Measurements from ENCODE around the gene GORAB. TPM values are rescaled to one million over a fixed set of nuclear protein-coding genes. Genes with fewer than 3 reads are reported as not detected.

The GORAB gene
- total and polyA plus RNA-seq, 10 of the 15 experiments (the other 5 are each of a cell fraction or from before 2014, with no cell fraction given) = 5.5 to 38.6 (median 10.3) TPM

DNA sequence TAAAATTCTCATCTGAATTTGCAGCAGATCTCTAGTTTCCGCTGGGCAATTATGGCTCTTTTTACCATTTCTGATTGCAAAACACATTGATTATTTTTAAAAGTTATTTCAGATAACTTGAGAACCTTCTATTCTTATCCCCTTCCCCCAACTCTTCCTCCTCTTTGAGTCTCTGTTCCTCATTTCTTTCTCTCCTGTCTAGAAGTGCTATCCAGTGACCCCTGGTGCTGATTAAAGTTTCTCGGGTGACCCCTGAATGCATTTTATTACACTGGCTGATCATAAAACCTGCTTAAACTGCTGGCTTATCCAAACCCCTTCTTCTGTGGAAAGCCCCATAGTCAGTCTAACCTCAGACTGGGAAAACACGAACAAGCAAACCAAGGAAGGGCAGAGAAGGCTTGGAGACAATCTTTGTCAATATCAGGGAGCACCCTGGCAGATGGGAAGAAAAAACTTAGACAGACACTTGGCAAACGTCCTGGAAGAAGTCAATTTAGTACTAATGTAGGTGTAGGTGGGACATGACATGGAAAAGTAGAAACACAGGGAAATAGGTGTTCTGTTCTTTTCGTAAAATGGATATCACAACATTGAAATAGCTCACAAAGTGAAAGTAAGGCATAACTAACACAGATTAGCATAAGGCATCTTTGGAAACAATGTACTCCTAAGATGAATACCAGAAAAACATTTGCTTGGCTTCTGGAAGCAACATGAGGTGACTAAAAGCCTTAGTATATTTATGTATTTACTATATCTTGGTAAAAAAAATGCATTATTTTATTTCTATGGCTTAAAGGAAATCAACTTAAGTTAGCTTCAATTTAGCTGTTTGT, 61.4 kb downstream of the GORAB start (continued):
- TF ChIP-seq, protein P1, sequence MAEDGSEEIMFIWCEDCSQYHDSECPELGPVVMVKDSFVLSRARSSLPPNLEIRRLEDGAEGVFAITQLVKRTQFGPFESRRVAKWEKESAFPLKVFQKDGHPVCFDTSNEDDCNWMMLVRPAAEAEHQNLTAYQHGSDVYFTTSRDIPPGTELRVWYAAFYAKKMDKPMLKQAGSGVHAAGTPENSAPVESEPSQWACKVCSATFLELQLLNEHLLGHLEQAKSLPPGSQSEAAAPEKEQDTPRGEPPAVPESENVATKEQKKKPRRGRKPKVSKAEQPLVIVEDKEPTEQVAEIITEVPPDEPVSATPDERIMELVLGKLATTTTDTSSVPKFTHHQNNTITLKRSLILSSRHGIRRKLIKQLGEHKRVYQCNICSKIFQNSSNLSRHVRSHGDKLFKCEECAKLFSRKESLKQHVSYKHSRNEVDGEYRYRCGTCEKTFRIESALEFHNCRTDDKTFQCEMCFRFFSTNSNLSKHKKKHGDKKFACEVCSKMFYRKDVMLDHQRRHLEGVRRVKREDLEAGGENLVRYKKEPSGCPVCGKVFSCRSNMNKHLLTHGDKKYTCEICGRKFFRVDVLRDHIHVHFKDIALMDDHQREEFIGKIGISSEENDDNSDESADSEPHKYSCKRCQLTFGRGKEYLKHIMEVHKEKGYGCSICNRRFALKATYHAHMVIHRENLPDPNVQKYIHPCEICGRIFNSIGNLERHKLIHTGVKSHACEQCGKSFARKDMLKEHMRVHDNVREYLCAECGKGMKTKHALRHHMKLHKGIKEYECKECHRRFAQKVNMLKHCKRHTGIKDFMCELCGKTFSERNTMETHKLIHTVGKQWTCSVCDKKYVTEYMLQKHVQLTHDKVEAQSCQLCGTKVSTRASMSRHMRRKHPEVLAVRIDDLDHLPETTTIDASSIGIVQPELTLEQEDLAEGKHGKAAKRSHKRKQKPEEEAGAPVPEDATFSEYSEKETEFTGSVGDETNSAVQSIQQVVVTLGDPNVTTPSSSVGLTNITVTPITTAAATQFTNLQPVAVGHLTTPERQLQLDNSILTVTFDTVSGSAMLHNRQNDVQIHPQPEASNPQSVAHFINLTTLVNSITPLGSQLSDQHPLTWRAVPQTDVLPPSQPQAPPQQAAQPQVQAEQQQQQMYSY (CRISPR knock-in tag; IDR thresholded peaks at IDR 0.05) = no peak
- TF ChIP-seq BHLHE40 (IDR thresholded peaks at IDR 0.05; ENCODE audit: borderline replicate concordance in 1 of 2, low read depth in 2 of 2, low read length in 1 of 2) (no peak), PAX8 (IDR thresholded peaks at IDR 0.05) (no peak), NBN (IDR thresholded peaks at IDR 0.05) (no peak), IKZF2 (IDR thresholded peaks at IDR 0.05) (peak; percentile 58 to 68; a peak in 3 of 4 replicates), IKZF1 (conservative IDR thresholded peaks at IDR 0.05) (peak; percentile 52), NFXL1 (IDR thresholded peaks at IDR 0.05; ENCODE audit: borderline replicate concordance) (no peak), MXI1 (IDR thresholded peaks at IDR 0.05; ENCODE audit: low read depth, low read length) (no peak), MTA2 (IDR thresholded peaks at IDR 0.05; ENCODE audit: low read depth) (peak; percentile 60; the same call in 1 of the 2 replicates), SIX5 (IDR thresholded peaks at IDR 0.05; ENCODE audit: low read depth, low read length, severe bottlenecking) (no peak), BACH1 (IDR thresholded peaks at IDR 0.05; ENCODE audit: borderline replicate concordance) (no peak), RBBP5 (conservative IDR thresholded peaks at IDR 0.05) (no peak), WRNIP1 (IDR thresholded peaks at IDR 0.05; ENCODE audit: borderline replicate concordance, low read depth, low read length) (no peak), GATAD2B (conservative IDR thresholded peaks at IDR 0.05; ENCODE audit: low read depth) (peak; percentile 55; the same call in 1 of the 2 replicates), NKRF (conservative IDR thresholded peaks at IDR 0.05) (0 out of 2 replicates have a peak, but pooled peaks have one; percentile 40), TARDBP (IDR thresholded peaks at IDR 0.05; ENCODE audit: borderline replicate concordance) (no peak), BRCA1 (IDR thresholded peaks at IDR 0.05; ENCODE audit: low read depth, low read length) (no peak), NR2F1 (conservative IDR thresholded peaks at IDR 0.05) (peak; percentile 91), E4F1 (IDR thresholded peaks at IDR 0.05; ENCODE audit: borderline replicate concordance, partially characterized antibody) (no peak)
- TF ChIP-seq, protein P2, sequence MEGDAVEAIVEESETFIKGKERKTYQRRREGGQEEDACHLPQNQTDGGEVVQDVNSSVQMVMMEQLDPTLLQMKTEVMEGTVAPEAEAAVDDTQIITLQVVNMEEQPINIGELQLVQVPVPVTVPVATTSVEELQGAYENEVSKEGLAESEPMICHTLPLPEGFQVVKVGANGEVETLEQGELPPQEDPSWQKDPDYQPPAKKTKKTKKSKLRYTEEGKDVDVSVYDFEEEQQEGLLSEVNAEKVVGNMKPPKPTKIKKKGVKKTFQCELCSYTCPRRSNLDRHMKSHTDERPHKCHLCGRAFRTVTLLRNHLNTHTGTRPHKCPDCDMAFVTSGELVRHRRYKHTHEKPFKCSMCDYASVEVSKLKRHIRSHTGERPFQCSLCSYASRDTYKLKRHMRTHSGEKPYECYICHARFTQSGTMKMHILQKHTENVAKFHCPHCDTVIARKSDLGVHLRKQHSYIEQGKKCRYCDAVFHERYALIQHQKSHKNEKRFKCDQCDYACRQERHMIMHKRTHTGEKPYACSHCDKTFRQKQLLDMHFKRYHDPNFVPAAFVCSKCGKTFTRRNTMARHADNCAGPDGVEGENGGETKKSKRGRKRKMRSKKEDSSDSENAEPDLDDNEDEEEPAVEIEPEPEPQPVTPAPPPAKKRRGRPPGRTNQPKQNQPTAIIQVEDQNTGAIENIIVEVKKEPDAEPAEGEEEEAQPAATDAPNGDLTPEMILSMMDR (IDR thresholded peaks at IDR 0.05 in 2 of 3, conservative IDR thresholded peaks at IDR 0.05 in 1 of 3; ENCODE audit: control insufficient read depth in 2 of 3, extremely low read depth in 1 of 3, insufficient read depth in 1 of 3, low read depth in 3 of 3, low read length in 3 of 3) = 0 out of 6 replicates have a peak, but pooled peaks of 1 of the 3 experiments have one; percentile 1
